Caco-2 (cell line): ENCODE results near the gene PDCD1LG2. TPM values are rescaled to one million over a fixed set of nuclear protein-coding genes. Genes with fewer than 3 reads are reported as not detected.

Source experiments
- BruUV-seq: library from RNA; stranded (reverse); fragments of 400-500 nt; replicated peaks from 2 replicates; lab custom pipeline; 2021; lab: Mats Ljungman, UMichigan
- CTCF ChIA-PET: fragments of 300-600 bp; sonication (Branson Sonifier 250); formaldehyde crosslinking; loops from one replicate; lab custom pipeline; 2022; ENCODE audit warnings: antibody characterized with exemption; lab: Charles Lee
- POLR2A ChIA-PET: fragments of 300-600 bp; sonication (Branson Sonifier 250); formaldehyde crosslinking; loops from one replicate; lab custom pipeline; 2022; ENCODE audit warnings: antibody characterized with exemption; lab: Charles Lee
- DNase-seq, 2 experiments: peaks; one replicate each; pipeline versions ENCODE4 v3.0.0 to v3.0.0-alpha.2; 2020 to 2022
- H3K27me3 ChIP-seq: replicated peaks from 2 replicates; pipeline ENCODE4 v1.6.0; 2011; ENCODE audit warnings: low read length; ENCODE audit not compliant: control insufficient read depth, insufficient read depth
- H3K36me3 ChIP-seq: 2 replicates; pipeline ENCODE4 v1.5.1; 2011; ENCODE audit warnings: low read length; ENCODE audit not compliant: control insufficient read depth, insufficient read depth
- H3K4me1 ChIP-seq: fragments of 250-450 bp; sonication (Bioruptor Pico); 2 replicates; pipeline ENCODE4 v1.5.1; 2020; ENCODE audit warnings: mild to moderate bottlenecking
- H3K4me3 ChIP-seq: 2 replicates; pipeline ENCODE4 v1.5.1; 2011; ENCODE audit warnings: low read depth, mild to moderate bottlenecking, control low read depth, low read length
- H3K9me3 ChIP-seq: fragments of 250-450 bp; sonication (Bioruptor Pico); 2 replicates; pipeline ENCODE4 v1.5.1; 2020; ENCODE audit warnings: mild to moderate bottlenecking, moderate library complexity
- H3K27ac Mint-ChIP-seq: one replicate; pipeline ENCODE4 v1.8.0; 2022; ENCODE audit warnings: mixed read lengths; ENCODE audit not compliant: unreplicated experiment
- H3K27me3 Mint-ChIP-seq: one replicate; pipeline ENCODE4 v1.8.0; 2022; ENCODE audit warnings: mixed read lengths; ENCODE audit not compliant: insufficient read depth, unreplicated experiment
- H3K36me3 Mint-ChIP-seq: one replicate; pipeline ENCODE4 v1.8.0; 2022; ENCODE audit warnings: mild to moderate bottlenecking, mixed read lengths; ENCODE audit not compliant: insufficient read depth, unreplicated experiment
- H3K4me1 Mint-ChIP-seq: one replicate; pipeline ENCODE4 v1.8.0; 2022; ENCODE audit warnings: low read depth, mixed read lengths; ENCODE audit not compliant: unreplicated experiment
- H3K4me3 Mint-ChIP-seq: one replicate; pipeline ENCODE4 v1.8.0; 2022; ENCODE audit warnings: mild to moderate bottlenecking, moderate library complexity, mixed read lengths; ENCODE audit not compliant: unreplicated experiment
- H3K9me3 Mint-ChIP-seq: one replicate; pipeline ENCODE4 v1.8.0; 2022; ENCODE audit warnings: mixed read lengths; ENCODE audit not compliant: unreplicated experiment
- intact Hi-C: fragments of 100-400 bp; cut with micrococcal nuclease; formaldehyde crosslinking; loops from one replicate; pipeline ENCODE4 v1.10.0; 2022; ENCODE audit not compliant: unreplicated experiment
- total RNA-seq: library from RNA; stranded (reverse); gene quantifications from 2 replicates; pipeline ENCODE4 v1.2.3, GENCODE V29; 2022
- TF ChIP-seq, protein P1 (sequence below), 2 experiments: fragments of 200-600 bp in 1 of 2; IDR thresholded peaks; 1 replicate in 1 of 2; 2 replicates in 1 of 2; pipeline versions ENCODE4 v1.5.1 to v1.8.0; 2011 to 2022; ENCODE audit warnings: antibody characterized with exemption in 1 of 2, control low read depth in 1 of 2, inconsistent platforms in 1 of 2, low read depth in 1 of 2, low read length in 1 of 2, mild to moderate bottlenecking in 1 of 2, moderate library complexity in 1 of 2; ENCODE audit not compliant: insufficient read depth in 1 of 2, severe bottlenecking in 1 of 2, unreplicated experiment in 1 of 2

The PDCD1LG2 gene
- total RNA-seq, 1 experiment from 2014 or later: not detected

- no peak overlapping the region for H3K27ac Mint-ChIP-seq
- CTCF ChIA-PET: no interaction called here
- Histone ChIP-seq H3K27me3 (no peaks in the 10 kb centered on the region), H3K4me1 (no peaks in the 10 kb centered on the region), H3K4me3 (no peak overlapping the region), H3K36me3 (no peaks in the 10 kb centered on the region), H3K9me3 (no peaks in the 10 kb centered on the region)
- no TSS peak for BruUV-seq
- H3K9me3 Mint-ChIP-seq: peaks cover 6% of the 10 kb centered on the region
- intact Hi-C loops: no loop called here
- H3K36me3 Mint-ChIP-seq: no peaks in the 10 kb centered on the region
- H3K4me3 Mint-ChIP-seq: no peak overlapping the region
- no peaks in the 10 kb centered on the region for H3K27me3 Mint-ChIP-seq
- no peaks in the 10 kb centered on the region for H3K4me1 Mint-ChIP-seq
- DNase-seq: no peak
- POLR2A ChIA-PET: no interaction called here
- TF ChIP-seq, protein P1, sequence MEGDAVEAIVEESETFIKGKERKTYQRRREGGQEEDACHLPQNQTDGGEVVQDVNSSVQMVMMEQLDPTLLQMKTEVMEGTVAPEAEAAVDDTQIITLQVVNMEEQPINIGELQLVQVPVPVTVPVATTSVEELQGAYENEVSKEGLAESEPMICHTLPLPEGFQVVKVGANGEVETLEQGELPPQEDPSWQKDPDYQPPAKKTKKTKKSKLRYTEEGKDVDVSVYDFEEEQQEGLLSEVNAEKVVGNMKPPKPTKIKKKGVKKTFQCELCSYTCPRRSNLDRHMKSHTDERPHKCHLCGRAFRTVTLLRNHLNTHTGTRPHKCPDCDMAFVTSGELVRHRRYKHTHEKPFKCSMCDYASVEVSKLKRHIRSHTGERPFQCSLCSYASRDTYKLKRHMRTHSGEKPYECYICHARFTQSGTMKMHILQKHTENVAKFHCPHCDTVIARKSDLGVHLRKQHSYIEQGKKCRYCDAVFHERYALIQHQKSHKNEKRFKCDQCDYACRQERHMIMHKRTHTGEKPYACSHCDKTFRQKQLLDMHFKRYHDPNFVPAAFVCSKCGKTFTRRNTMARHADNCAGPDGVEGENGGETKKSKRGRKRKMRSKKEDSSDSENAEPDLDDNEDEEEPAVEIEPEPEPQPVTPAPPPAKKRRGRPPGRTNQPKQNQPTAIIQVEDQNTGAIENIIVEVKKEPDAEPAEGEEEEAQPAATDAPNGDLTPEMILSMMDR (IDR thresholded peaks at IDR 0.05; ENCODE audit: insufficient read depth in 1 of 2, low read depth in 1 of 2, low read length in 1 of 2, severe bottlenecking in 1 of 2, unreplicated experiment in 1 of 2): no peak
Observed at GRCh38 chr9:5611321-5612184, 101.2 kb downstream of the PDCD1LG2 start.

- no peak overlapping the region for H3K27ac Mint-ChIP-seq
- TF ChIP-seq, protein P1 (IDR thresholded peaks at IDR 0.05; ENCODE audit: insufficient read depth in 1 of 2, low read depth in 1 of 2, low read length in 1 of 2, severe bottlenecking in 1 of 2, unreplicated experiment in 1 of 2): no peak
- no peaks in the 10 kb centered on the region for H3K36me3 ChIP-seq
- H3K4me1 Mint-ChIP-seq: no peaks in the 10 kb centered on the region
- H3K9me3 ChIP-seq: no peaks in the 10 kb centered on the region
- POLR2A ChIA-PET: no interaction called here
- CTCF ChIA-PET: no interaction called here
- intact Hi-C loops: no loop called here
- BruUV-seq: no TSS peak
- no peaks in the 10 kb centered on the region for H3K27me3 Mint-ChIP-seq
- H3K9me3 Mint-ChIP-seq: no peaks in the 10 kb centered on the region
- H3K4me3 Mint-ChIP-seq: no peak overlapping the region
- H3K27me3 ChIP-seq: no peaks in the 10 kb centered on the region
- no peak overlapping the region for H3K4me3 ChIP-seq
- H3K36me3 Mint-ChIP-seq: no peaks in the 10 kb centered on the region
- DNase-seq: no peak
- H3K4me1 ChIP-seq: no peaks in the 10 kb centered on the region
Observed at GRCh38 chr9:5612185-5612530, 101.8 kb downstream of the PDCD1LG2 start.

- BruUV-seq: no TSS peak
- H3K36me3 Mint-ChIP-seq: no peaks in the 10 kb centered on the region
- DNase-seq: no peak
- no peak overlapping the region for H3K4me3 Mint-ChIP-seq
- H3K27ac Mint-ChIP-seq: no peak overlapping the region
- H3K27me3 ChIP-seq: no peaks in the 10 kb centered on the region
- no peaks in the 10 kb centered on the region for H3K27me3 Mint-ChIP-seq
- intact Hi-C loops: no loop called here
- no peaks in the 10 kb centered on the region for H3K9me3 ChIP-seq
- ChIA-PET POLR2A (no interaction called here), CTCF (no interaction called here)
- no peaks in the 10 kb centered on the region for H3K4me1 ChIP-seq
- no peaks in the 10 kb centered on the region for H3K4me1 Mint-ChIP-seq
- H3K9me3 Mint-ChIP-seq: no peaks in the 10 kb centered on the region
- TF ChIP-seq, protein P1 (IDR thresholded peaks at IDR 0.05; ENCODE audit: insufficient read depth in 1 of 2, low read depth in 1 of 2, low read length in 1 of 2, severe bottlenecking in 1 of 2, unreplicated experiment in 1 of 2): no peak
- H3K4me3 ChIP-seq: no peak overlapping the region
- no peaks in the 10 kb centered on the region for H3K36me3 ChIP-seq
Observed at GRCh38 chr9:5614192-5614591, 103.9 kb downstream of the PDCD1LG2 start.
